Transverse colon (tissue), 4 donors: ENCODE data around the gene ST8SIA5.

Source experiments
- CTCF ChIP-seq, 5 experiments: fragments of 200-600 bp in 3 of 5; fragments of 450-650 bp in 2 of 5; sonication (generic) in 3 of 5; IDR thresholded peaks; 1 replicate in 2 of 5; 2 replicates in 3 of 5; pipeline ENCODE4 v1.5.1; 2016 to 2017; ENCODE audit warnings: antibody characterized with exemption in 5 of 5, inconsistent platforms in 3 of 5, mild to moderate bottlenecking in 2 of 5, moderate library complexity in 1 of 5
- EP300 ChIP-seq: sonication (generic); formaldehyde crosslinking; IDR thresholded peaks from one replicate; pipeline ENCODE4 v1.6.1; 2017; ENCODE audit warnings: antibody characterized with exemption, low read depth
- POLR2A ChIP-seq: fragments of 450-650 bp; IDR thresholded peaks from one replicate; pipeline ENCODE4 v1.6.1; 2016; ENCODE audit warnings: antibody characterized with exemption, mild to moderate bottlenecking, moderate library complexity
- POLR2AphosphoS5 ChIP-seq, 3 donors: sonication (generic); formaldehyde crosslinking; IDR thresholded peaks; one replicate each; pipeline ENCODE4 v1.6.1; 2016; ENCODE audit warnings: antibody characterized with exemption in 3 of 3

- TF ChIP-seq POLR2AphosphoS5 (IDR thresholded peaks at IDR 0.05) (no peak), CTCF (IDR thresholded peaks at IDR 0.05) (no peak), POLR2A (no peak), EP300 (no peak)
Measured at GRCh38 chr18:46696268-46696667, 60.6 kb downstream of the ST8SIA5 start.
